Loucy (cell line): ENCODE results near the gene PIK3CA.

Experiments
- CTCF ChIP-seq: fragments of 200-600 bp; sonication (generic); conservative IDR thresholded peaks from 2 replicates; pipeline ENCODE4 v1.5.1; 2014; ENCODE audit warnings: mild to moderate bottlenecking, antibody characterized with exemption, low read length
- EZH2phosphoT487 ChIP-seq: fragments of 200-600 bp; IDR thresholded peaks from 2 replicates; pipeline ENCODE4 v1.6.1; 2018; ENCODE audit warnings: antibody characterized with exemption, mild to moderate bottlenecking, moderate library complexity, borderline replicate concordance

GRCh38 chr3:179244878-179245277, 96.7 kb downstream of the PIK3CA start:
- TF ChIP-seq CTCF (no peak), EZH2phosphoT487 (no peak)
